ENCODE measurements around the gene DPP8. TPM values are rescaled to one million over a fixed set of nuclear protein-coding genes. Genes with fewer than 3 reads are reported as not detected.

DPP8 gene
- total and polyA plus RNA-seq, 2 donors, result 12.5 to 21.8 TPM

Other genes with a start within 250 kb of the DPP8 start
- gene PARP16, start 230.8 kb downstream of the DPP8 start, total RNA-seq, result 7.9 TPM
- 12.7 TPM for gene PARP16, start 230.8 kb downstream of the DPP8 start, polyA plus RNA-seq
- 1,133 TPM for gene RNU5A-1, start 221.6 kb downstream of the DPP8 start, total RNA-seq
- gene RNU5A-1, start 221.6 kb downstream of the DPP8 start, polyA plus RNA-seq, result not detected
- gene RNU5B-1, start 213.0 kb downstream of the DPP8 start, total RNA-seq, result 2,123 TPM
- gene RNU5B-1, start 213.0 kb downstream of the DPP8 start, polyA plus RNA-seq, result not detected
- 1.4 TPM for gene IGDCC3, start 139.7 kb downstream of the DPP8 start, total RNA-seq
- 0.50 TPM for gene IGDCC3, start 139.7 kb downstream of the DPP8 start, polyA plus RNA-seq
- 1.7 TPM for gene IGDCC4, start 94.7 kb downstream of the DPP8 start, total RNA-seq
- gene IGDCC4, start 94.7 kb downstream of the DPP8 start, polyA plus RNA-seq, result 1.1 TPM
- gene HACD3, start 12.8 kb upstream of the DPP8 start, total RNA-seq, result 47.7 TPM
- gene HACD3, start 12.8 kb upstream of the DPP8 start, polyA plus RNA-seq, result 20.2 TPM
- 29.5 TPM for gene INTS14, start 93.4 kb upstream of the DPP8 start, total RNA-seq
- gene INTS14, start 93.4 kb upstream of the DPP8 start, polyA plus RNA-seq, result 31.8 TPM
- gene SLC24A1, start 104.2 kb upstream of the DPP8 start, total RNA-seq, result 3.6 TPM
- gene SLC24A1, start 104.2 kb upstream of the DPP8 start, polyA plus RNA-seq, result 5.2 TPM